AG09309 (cell line): ENCODE measurements around the gene TFR2.

ENCODE experiments used
- DNase-seq: peaks from one replicate; pipeline ENCODE4 v3.0.0-alpha.2; 2010; ENCODE audit warnings: low read depth
- H3K4me3 ChIP-seq: 2 replicates; pipeline ENCODE4 v1.5.1; 2011; ENCODE audit warnings: mild to moderate bottlenecking, low read depth, low read length, moderate library complexity; ENCODE audit not compliant: control insufficient read depth
- TF ChIP-seq, protein P1 (sequence below): IDR thresholded peaks from 2 replicates; pipeline ENCODE4 v1.5.1; 2011; ENCODE audit warnings: mild to moderate bottlenecking, low read depth, low read length, inconsistent platforms; ENCODE audit not compliant: insufficient read depth, control insufficient read depth; ENCODE audit errors: missing control alignments

TFR2 gene

DNA sequence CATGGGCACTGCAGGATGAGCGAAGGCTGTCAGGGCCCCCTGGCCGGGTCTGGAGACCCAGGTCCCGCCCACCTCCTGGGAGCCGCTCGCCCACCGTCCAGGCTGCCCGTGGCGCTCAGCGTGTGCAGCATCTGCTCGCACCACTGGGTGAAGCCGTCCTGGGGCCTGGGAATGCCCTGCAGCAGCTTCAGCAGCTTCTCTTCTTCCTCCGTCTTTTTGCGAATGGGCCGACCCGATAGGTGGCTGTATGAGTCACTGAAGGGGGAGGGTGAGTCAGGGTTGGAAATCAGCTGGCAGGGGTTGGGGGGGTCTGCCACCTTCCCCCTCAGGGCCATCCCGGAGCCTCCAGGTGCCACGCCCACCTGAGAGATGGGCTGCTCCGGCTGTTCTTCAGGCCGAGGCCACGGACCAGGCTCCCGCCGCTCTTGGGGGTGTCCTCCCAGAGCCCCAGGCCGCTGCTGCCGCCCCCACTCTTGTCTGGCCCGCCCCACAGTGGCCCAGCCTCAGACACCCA, 40.9 kb upstream of the TFR2 start:
- no peak overlapping the region for H3K4me3 ChIP-seq
- TF ChIP-seq, protein P1, sequence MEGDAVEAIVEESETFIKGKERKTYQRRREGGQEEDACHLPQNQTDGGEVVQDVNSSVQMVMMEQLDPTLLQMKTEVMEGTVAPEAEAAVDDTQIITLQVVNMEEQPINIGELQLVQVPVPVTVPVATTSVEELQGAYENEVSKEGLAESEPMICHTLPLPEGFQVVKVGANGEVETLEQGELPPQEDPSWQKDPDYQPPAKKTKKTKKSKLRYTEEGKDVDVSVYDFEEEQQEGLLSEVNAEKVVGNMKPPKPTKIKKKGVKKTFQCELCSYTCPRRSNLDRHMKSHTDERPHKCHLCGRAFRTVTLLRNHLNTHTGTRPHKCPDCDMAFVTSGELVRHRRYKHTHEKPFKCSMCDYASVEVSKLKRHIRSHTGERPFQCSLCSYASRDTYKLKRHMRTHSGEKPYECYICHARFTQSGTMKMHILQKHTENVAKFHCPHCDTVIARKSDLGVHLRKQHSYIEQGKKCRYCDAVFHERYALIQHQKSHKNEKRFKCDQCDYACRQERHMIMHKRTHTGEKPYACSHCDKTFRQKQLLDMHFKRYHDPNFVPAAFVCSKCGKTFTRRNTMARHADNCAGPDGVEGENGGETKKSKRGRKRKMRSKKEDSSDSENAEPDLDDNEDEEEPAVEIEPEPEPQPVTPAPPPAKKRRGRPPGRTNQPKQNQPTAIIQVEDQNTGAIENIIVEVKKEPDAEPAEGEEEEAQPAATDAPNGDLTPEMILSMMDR = no peak

DNA sequence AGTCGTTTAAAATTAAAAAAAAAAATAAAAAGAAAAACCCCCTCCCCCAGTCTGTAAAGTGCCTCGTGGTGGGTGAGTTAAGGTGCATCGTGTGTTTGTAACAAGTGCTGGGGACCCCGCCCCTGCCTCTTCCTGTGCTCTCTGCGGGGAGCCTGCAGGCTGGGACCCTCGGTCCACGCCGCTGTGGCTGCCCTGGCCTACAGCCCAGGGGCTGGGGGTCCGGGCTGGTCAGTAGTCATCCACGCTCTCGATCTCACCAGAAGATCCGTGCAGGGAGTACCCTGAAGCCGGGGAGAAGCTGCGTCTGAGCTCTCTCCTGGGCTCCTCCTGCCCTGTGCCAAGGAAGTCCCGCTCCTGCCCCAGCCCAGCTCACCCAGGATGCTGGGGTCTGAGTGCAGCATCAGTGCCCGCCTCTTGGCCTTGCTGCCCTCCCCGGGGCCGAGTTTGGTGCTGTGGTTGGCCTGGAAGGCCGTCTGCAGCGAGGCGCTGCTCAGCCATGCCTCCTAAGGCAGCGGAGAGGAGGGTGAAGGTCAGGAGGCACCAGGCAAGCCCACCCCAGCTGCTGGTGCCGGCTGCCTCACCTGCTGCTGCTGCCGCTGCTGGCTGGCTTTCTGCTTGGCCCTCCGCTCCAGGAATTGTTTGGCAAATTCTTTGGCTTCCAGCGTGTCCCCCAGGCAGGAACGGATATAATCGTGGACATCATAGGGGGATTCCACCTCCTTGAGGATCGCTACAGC, 40.3 kb upstream of the TFR2 start:
- DNase-seq = no peak
- no peak overlapping the region for H3K4me3 ChIP-seq
- TF ChIP-seq, protein P1 = no peak

More for the DNA sequence above, 40.9 kb upstream of the TFR2 start:
- no peak for DNase-seq

DNA sequence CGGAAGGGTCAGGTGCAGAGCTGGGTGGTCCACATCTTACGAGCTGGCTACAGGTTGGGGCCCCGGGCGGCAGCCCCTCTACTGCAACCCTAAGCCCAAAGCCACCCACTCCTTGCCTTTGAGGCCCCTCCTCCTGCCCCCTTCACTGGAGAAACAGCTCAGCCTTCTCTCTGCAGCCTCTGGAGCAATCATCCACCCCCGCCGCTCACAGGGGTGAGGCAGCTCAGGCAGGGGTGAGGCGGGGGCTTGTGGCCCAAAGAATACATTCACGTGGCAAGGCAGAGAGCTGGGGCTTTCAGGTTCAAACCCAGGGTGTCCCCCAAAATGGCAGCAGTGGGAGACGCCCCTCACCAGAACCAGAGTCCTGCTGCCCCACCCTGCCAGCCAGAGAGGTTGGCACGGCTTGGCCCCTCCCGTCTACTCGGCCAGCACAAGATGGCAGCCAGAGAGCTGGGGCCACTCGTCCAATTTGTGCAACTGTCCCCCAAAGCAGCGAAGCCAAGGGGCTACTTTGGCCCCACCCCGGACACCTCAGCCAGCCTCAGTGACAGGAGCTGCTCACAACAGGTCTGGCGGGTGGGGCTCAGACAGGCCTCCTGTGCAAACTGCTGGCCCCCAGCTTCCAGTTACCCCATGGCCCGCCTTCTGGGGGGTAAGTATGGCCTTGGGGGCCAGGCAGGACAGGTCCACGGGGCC, 39.4 kb upstream of the TFR2 start:
- TF ChIP-seq, protein P1 = no peak
- DNase-seq = no peak
- no peak overlapping the region for H3K4me3 ChIP-seq

DNA sequence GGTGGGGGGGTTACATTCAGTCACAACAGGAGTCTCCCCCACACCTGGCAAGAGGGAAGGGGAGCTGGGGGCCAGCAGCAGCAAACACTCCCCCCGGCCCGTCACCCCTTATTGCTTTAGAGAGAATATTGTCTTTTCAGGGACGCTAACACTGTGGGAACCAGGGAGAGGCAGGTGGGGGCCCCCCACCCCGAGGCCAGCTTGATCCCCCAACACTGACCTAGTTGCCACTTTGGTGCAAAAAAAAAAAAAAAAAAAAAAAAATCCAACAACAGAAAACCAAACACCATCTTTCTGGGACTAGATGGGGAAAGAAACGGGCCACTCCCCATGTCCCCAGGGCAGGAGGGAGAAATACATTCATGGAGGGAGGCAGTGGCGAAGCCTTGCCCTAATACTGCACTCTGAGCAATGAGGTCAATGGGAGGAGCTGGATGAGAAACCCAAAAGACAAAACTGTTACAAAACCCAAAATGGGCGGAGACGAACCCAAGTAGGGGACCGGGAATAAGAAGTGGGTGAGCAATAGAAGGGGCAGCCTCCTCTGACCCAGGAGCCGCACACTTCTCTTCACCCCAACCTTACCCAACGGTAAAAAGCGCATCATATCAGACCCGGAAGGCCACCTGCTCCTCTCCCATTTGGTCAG, 38.7 kb upstream of the TFR2 start:
- TF ChIP-seq, protein P1 = no peak
- no peak for DNase-seq
- H3K4me3 ChIP-seq = no peak overlapping the region

DNA sequence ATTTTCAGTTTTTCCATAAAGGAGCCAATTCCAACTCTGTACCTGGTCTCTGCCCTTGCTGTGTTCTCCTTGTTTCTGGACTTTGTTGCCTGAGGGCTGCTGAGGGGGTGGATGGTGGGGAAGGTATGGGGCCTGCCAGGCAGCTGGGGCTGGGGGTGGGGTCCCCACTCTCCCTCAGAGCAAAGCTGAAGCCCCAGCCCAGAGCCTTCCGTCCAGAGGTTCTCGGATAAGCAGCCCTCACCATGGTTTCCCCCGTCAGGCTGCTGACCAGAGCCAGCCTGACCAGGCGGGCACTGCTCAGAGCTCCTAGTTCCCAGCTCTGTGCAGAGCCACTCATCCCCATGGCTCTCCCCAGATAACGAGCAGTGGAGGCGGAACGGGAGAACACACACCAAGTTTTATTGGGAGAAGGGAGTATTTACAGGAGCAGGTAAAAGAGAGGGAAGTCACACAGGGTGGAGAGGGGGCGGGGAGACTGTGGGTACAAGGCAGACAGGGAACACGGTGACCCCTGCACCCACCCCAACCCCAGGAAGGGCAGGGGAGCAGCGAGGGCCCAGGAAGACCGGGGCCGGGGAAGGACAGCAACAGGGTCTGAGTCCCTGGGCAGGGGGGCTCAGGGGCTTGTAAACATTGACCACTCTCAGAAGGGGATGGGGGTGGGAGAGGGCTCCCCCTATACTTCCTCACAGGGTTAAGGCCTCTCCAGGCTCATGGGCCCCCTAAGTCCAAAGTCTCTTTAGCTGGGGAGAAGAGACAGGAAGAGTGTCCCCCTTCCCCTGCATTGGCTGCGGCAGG, 38.0 kb upstream of the TFR2 start:
- TF ChIP-seq, protein P1 = no peak

More for the DNA sequence above, 38.0 kb upstream of the TFR2 start:
- no peak for DNase-seq
- H3K4me3 ChIP-seq = no peak overlapping the region
